Skeletal muscle satellite cell (primary cell): ENCODE measurements around the gene FAM13B.

Experiments
- H3K27me3 ChIP-seq: 2 replicates; pipeline ENCODE4 v1.7.0; 2013; ENCODE audit warnings: low read length; ENCODE audit not compliant: control insufficient read depth, insufficient read depth
- H3K36me3 ChIP-seq: 2 replicates; pipeline ENCODE4 v1.7.0; 2013; ENCODE audit warnings: mild to moderate bottlenecking, control low read depth, low read length; ENCODE audit not compliant: insufficient read depth
- H3K4me1 ChIP-seq: 2 replicates; pipeline ENCODE4 v1.7.0; 2013; ENCODE audit warnings: low read length; ENCODE audit not compliant: control insufficient read depth, insufficient read depth
- H3K4me2 ChIP-seq: 2 replicates; pipeline ENCODE4 v1.7.0; 2013; ENCODE audit warnings: mild to moderate bottlenecking, low read length
- H3K4me3 ChIP-seq: 2 replicates; pipeline ENCODE4 v1.7.0; 2013; ENCODE audit warnings: low read length
- H3K9ac ChIP-seq: 2 replicates; pipeline ENCODE4 v1.7.0; 2013; ENCODE audit warnings: mild to moderate bottlenecking, low read depth, low read length, moderate library complexity
- H3K9me3 ChIP-seq: replicated peaks from 2 replicates; pipeline ENCODE4 v1.7.0; 2013; ENCODE audit warnings: mild to moderate bottlenecking, control low read depth, low read length

FAM13B gene

GRCh38 chr5:137921931-137922330 is 110.9 kb downstream of the FAM13B start:
- Histone ChIP-seq H3K9ac (no peak overlapping the region), H3K27me3 (no peaks in the 10 kb centered on the region), H3K4me1 (peaks cover 5% of the 10 kb centered on the region), H3K9me3 (no peaks in the 10 kb centered on the region), H3K36me3 (no peaks in the 10 kb centered on the region), H3K4me3 (no peak overlapping the region), H3K4me2 (no peak overlapping the region)

GRCh38 chr5:137916923-137917322 is 116.0 kb downstream of the FAM13B start:
- H3K4me1 ChIP-seq, result no peaks in the 10 kb centered on the region
- no peak overlapping the region for H3K4me2 ChIP-seq
- no peaks in the 10 kb centered on the region for H3K36me3 ChIP-seq
- no peaks in the 10 kb centered on the region for H3K27me3 ChIP-seq
- H3K9me3 ChIP-seq, result no peaks in the 10 kb centered on the region
- H3K4me3 ChIP-seq, result no peak overlapping the region
- no peak overlapping the region for H3K9ac ChIP-seq

GRCh38 chr5:137914758-137915157 is 118.1 kb downstream of the FAM13B start:
- H3K9me3 ChIP-seq, result no peaks in the 10 kb centered on the region
- no peak overlapping the region for H3K4me2 ChIP-seq
- no peaks in the 10 kb centered on the region for H3K36me3 ChIP-seq
- no peak overlapping the region for H3K4me3 ChIP-seq
- no peak overlapping the region for H3K9ac ChIP-seq
- H3K4me1 ChIP-seq, result no peaks in the 10 kb centered on the region
- no peaks in the 10 kb centered on the region for H3K27me3 ChIP-seq

GRCh38 chr5:137902408-137903133 is 130.3 kb downstream of the FAM13B start:
- Histone ChIP-seq H3K4me2 (no peak overlapping the region), H3K9ac (no peak overlapping the region), H3K4me3 (no peak overlapping the region), H3K9me3 (no peaks in the 10 kb centered on the region), H3K36me3 (no peaks in the 10 kb centered on the region), H3K4me1 (no peaks in the 10 kb centered on the region), H3K27me3 (no peaks in the 10 kb centered on the region)

GRCh38 chr5:137901011-137901817 is 131.7 kb downstream of the FAM13B start:
- no peak overlapping the region for H3K4me3 ChIP-seq
- no peaks in the 10 kb centered on the region for H3K27me3 ChIP-seq
- H3K9ac ChIP-seq, result no peak overlapping the region
- no peaks in the 10 kb centered on the region for H3K36me3 ChIP-seq
- no peaks in the 10 kb centered on the region for H3K9me3 ChIP-seq
- H3K4me2 ChIP-seq, result no peak overlapping the region
- H3K4me1 ChIP-seq, result no peaks in the 10 kb centered on the region

- Histone ChIP-seq H3K36me3 (no peaks in the 10 kb centered on the region), H3K9ac (no peak overlapping the region), H3K27me3 (no peaks in the 10 kb centered on the region), H3K4me2 (no peak overlapping the region), H3K4me3 (no peak overlapping the region), H3K9me3 (no peaks in the 10 kb centered on the region), H3K4me1 (no peaks in the 10 kb centered on the region)
These were observed 133.4 kb downstream of the FAM13B start for GRCh38 chr5:137899493-137899892.

- Histone ChIP-seq H3K9me3 (no peaks in the 10 kb centered on the region), H3K4me2 (no peak overlapping the region), H3K4me1 (peaks cover 5% of the 10 kb centered on the region), H3K36me3 (no peaks in the 10 kb centered on the region), H3K27me3 (no peaks in the 10 kb centered on the region), H3K9ac (no peak overlapping the region), H3K4me3 (no peak overlapping the region)
These were observed 136.3 kb downstream of the FAM13B start for GRCh38 chr5:137896560-137896959.

- peak overlapping the region; percentile 3 for H3K4me2 ChIP-seq
- H3K36me3 ChIP-seq, result no peaks in the 10 kb centered on the region
- H3K9ac ChIP-seq, result no peak overlapping the region
- no peak overlapping the region for H3K4me3 ChIP-seq
- peaks cover 7% of the 10 kb centered on the region for H3K4me1 ChIP-seq
- no peaks in the 10 kb centered on the region for H3K27me3 ChIP-seq
- no peaks in the 10 kb centered on the region for H3K9me3 ChIP-seq
These were observed 138.3 kb downstream of the FAM13B start for GRCh38 chr5:137894586-137894985.

GRCh38 chr5:137891849-137892248 is 141.0 kb downstream of the FAM13B start:
- H3K9me3 ChIP-seq, result no peaks in the 10 kb centered on the region
- H3K36me3 ChIP-seq, result no peaks in the 10 kb centered on the region
- H3K4me3 ChIP-seq, result no peak overlapping the region
- peaks cover 25% of the 10 kb centered on the region for H3K4me1 ChIP-seq
- no peaks in the 10 kb centered on the region for H3K27me3 ChIP-seq
- no peak overlapping the region for H3K4me2 ChIP-seq
- H3K9ac ChIP-seq, result no peak overlapping the region

GRCh38 chr5:137890845-137891244 is 142.0 kb downstream of the FAM13B start:
- Histone ChIP-seq H3K9me3 (no peaks in the 10 kb centered on the region), H3K4me3 (no peak overlapping the region), H3K9ac (no peak overlapping the region), H3K36me3 (no peaks in the 10 kb centered on the region), H3K4me2 (no peak overlapping the region), H3K4me1 (peaks cover 25% of the 10 kb centered on the region), H3K27me3 (no peaks in the 10 kb centered on the region)

GRCh38 chr5:137888863-137889759 is 143.8 kb downstream of the FAM13B start, which contains the start of gene PKD2L2:
PKD2L2 (plus strand) TSS chr5:137889457; CDS start chr5:137889492, 35 bp downstream.
- H3K9ac ChIP-seq, result peak within 1 kb of the TSS; percentile 74
- no peaks in the 10 kb centered on the region for H3K27me3 ChIP-seq
- H3K4me3 ChIP-seq, result peak within 1 kb of the TSS; percentile 73
- no peaks in the 10 kb centered on the region for H3K9me3 ChIP-seq
- H3K36me3 ChIP-seq, result no peaks in the 10 kb centered on the region
- peak within 1 kb of the TSS; percentile 74 for H3K4me2 ChIP-seq
- peaks cover 22% of the 10 kb centered on the region for H3K4me1 ChIP-seq
